Fibroblast of lung (primary cell): ENCODE data around the gene KCTD16. TPM values are rescaled to one million over a fixed set of nuclear protein-coding genes. Genes with fewer than 3 reads are reported as not detected.

Experiments used
- DNase-seq, 2 donors: peaks; one replicate each; pipeline versions ENCODE4 v3.0.0 to v3.0.0-alpha.2; 2010; ENCODE audit warnings: low read depth in 2 of 2
- H2AFZ ChIP-seq: 2 replicates; pipeline ENCODE4 v1.5.1; 2012; ENCODE audit warnings: low read length, control low read depth, inconsistent platforms
- H3K27ac ChIP-seq: 2 replicates; pipeline ENCODE4 v1.5.1; 2011; ENCODE audit warnings: low read length, control low read depth; ENCODE audit not compliant: insufficient read depth
- H3K27me3 ChIP-seq: 2 replicates; pipeline ENCODE4 v1.5.1; 2011; ENCODE audit warnings: mild to moderate bottlenecking, low read length; ENCODE audit not compliant: control insufficient read depth, insufficient read depth
- H3K36me3 ChIP-seq: 2 replicates; pipeline ENCODE4 v1.5.1; 2011; ENCODE audit warnings: low read length; ENCODE audit not compliant: control insufficient read depth, insufficient read depth
- H3K4me1 ChIP-seq: 2 replicates; pipeline ENCODE4 v1.5.1; 2011; ENCODE audit warnings: low read length; ENCODE audit not compliant: control insufficient read depth, insufficient read depth; ENCODE audit errors: extremely low read depth
- H3K4me2 ChIP-seq: 2 replicates; pipeline ENCODE4 v1.5.1; 2011; ENCODE audit warnings: low read length, control low read depth; ENCODE audit not compliant: insufficient read depth; ENCODE audit errors: extremely low read depth
- H3K4me3 ChIP-seq, 4 experiments: fragments of 200-600 bp in 1 of 4; sonication (generic) in 1 of 4; replicated peaks in 1 of 4; 2 replicates each; pipeline ENCODE4 v1.5.1; 2011 to 2016; ENCODE audit warnings: low read length in 4 of 4, low read depth in 3 of 4, mild to moderate bottlenecking in 3 of 4, control low read depth in 2 of 4, inconsistent platforms in 1 of 4, mixed read lengths in 1 of 4; ENCODE audit not compliant: insufficient read depth in 1 of 4; ENCODE audit errors: control extremely low read depth in 1 of 4
- H3K79me2 ChIP-seq: 2 replicates; pipeline ENCODE4 v1.5.1; 2012; ENCODE audit warnings: mild to moderate bottlenecking, low read length, inconsistent platforms; ENCODE audit not compliant: control insufficient read depth, insufficient read depth
- H3K9ac ChIP-seq: 2 replicates; pipeline ENCODE4 v1.5.1; 2011; ENCODE audit warnings: mild to moderate bottlenecking, low read length, control low read depth; ENCODE audit not compliant: insufficient read depth
- H3K9me3 ChIP-seq: 2 replicates; pipeline ENCODE4 v1.5.1; 2012; ENCODE audit warnings: low read depth, low read length; ENCODE audit not compliant: control insufficient read depth, insufficient read depth
- H4K20me1 ChIP-seq: 2 replicates; pipeline ENCODE4 v1.5.1; 2011; ENCODE audit warnings: low read length; ENCODE audit not compliant: control insufficient read depth, insufficient read depth; ENCODE audit errors: extremely low read depth
- CTCF ChIP-seq, 2 donors: IDR thresholded peaks in 1 of 2; conservative IDR thresholded peaks in 1 of 2; 1 replicate in 1 of 2; 2 replicates in 1 of 2; pipeline ENCODE4 v1.5.1; 2011 to 2012; ENCODE audit warnings: low read length in 2 of 2, control low read depth in 1 of 2, inconsistent platforms in 1 of 2, low read depth in 1 of 2, mild to moderate bottlenecking in 1 of 2
- EZH2 ChIP-seq: IDR thresholded peaks from 2 replicates; pipeline ENCODE4 v1.5.1; 2012; ENCODE audit warnings: low read length, control low read depth, mild to moderate bottlenecking; ENCODE audit errors: missing control alignments
- polyA plus RNA-seq, 2 donors: library from polyadenylated mRNA; depleted of rRNA in 1 of 2; stranded (reverse) in 1 of 2; unstranded in 1 of 2; fragments of >200 nt; gene quantifications; 2 replicates each; pipeline ENCODE4 v1.2.1, GENCODE V29; 2011 to 2012; ENCODE audit warnings: missing spikeins in 1 of 2
- total RNA-seq: library from RNA; depleted of rRNA; stranded (reverse); fragments of >200 nt; gene quantifications from 2 replicates; pipeline ENCODE4 v1.2.1, GENCODE V29; 2014

The KCTD16 gene
- total and polyA plus RNA-seq, 2 donors (not counting 1 experiment from before 2014, with no cell fraction given) = 0.32 to 1.2 TPM

DNA sequence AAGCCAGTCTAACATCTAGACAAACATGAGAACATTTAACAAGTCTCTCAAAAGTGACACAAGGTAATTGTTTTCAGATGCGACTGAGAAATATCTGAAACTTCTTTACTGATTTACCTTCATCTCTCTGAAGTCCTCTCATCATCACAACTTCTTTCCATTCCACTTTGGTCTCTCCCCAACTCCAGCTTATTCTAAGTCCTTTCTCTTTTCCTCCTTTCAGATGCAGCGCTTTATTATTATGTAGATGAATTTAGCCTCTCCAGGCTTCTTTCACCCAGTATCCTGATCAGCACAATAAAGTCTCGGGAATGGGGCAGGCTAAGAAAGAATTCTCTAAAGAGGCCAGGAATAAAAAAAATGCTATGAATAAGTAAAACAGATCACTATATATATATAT is 128.0 kb downstream of the KCTD16 start:
- Histone ChIP-seq H3K9me3 (no peaks in the 10 kb centered on the region), H4K20me1 (no peaks in the 10 kb centered on the region), H3K79me2 (no peaks in the 10 kb centered on the region), H3K9ac (no peak overlapping the region), H3K27me3 (no peaks in the 10 kb centered on the region), H3K27ac (no peak overlapping the region), H3K4me3 (no peak overlapping the region), H3K4me1 (no peaks in the 10 kb centered on the region), H3K4me2 (no peak overlapping the region), H3K36me3 (no peaks in the 10 kb centered on the region), H2AFZ (no peak overlapping the region)
- DNase-seq = no peak
- TF ChIP-seq CTCF (conservative IDR thresholded peaks at IDR 0.05 in 1 of 2, IDR thresholded peaks at IDR 0.05 in 1 of 2; ENCODE audit: low read depth in 1 of 2, low read length in 2 of 2) = no peak
- no peak for TF ChIP-seq EZH2

DNA sequence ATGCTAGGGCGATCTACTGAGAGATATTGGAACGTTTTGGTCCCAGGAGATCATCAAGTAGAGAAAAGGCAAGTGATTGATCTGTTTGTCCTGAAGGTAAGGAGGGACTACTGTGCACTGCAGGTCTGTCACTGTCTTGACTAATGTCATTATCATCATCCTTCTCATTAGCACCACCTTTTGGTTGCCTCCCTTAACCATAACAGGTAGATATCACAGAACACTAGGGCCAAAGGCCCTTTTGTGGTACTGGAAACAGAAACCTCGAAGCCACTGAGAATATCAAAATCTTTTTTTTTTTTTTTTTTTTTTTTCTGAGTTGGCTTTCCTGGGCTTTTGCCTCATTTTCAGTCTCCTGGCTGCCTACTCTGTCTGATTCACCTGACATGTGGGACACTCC is 134.0 kb downstream of the KCTD16 start:
- no peaks in the 10 kb centered on the region for H3K4me1 ChIP-seq
- TF ChIP-seq CTCF (conservative IDR thresholded peaks at IDR 0.05 in 1 of 2, IDR thresholded peaks at IDR 0.05 in 1 of 2; ENCODE audit: low read depth in 1 of 2, low read length in 2 of 2) (no peak), EZH2 (no peak)
- no peaks in the 10 kb centered on the region for H3K9me3 ChIP-seq
- H3K36me3 ChIP-seq = no peaks in the 10 kb centered on the region
- no peak for DNase-seq
- no peaks in the 10 kb centered on the region for H4K20me1 ChIP-seq
- no peak overlapping the region for H3K27ac ChIP-seq
- H3K9ac ChIP-seq = no peak overlapping the region
- no peak overlapping the region for H3K4me3 ChIP-seq
- H2AFZ ChIP-seq = no peak overlapping the region
- no peaks in the 10 kb centered on the region for H3K27me3 ChIP-seq
- no peak overlapping the region for H3K4me2 ChIP-seq
- H3K79me2 ChIP-seq = no peaks in the 10 kb centered on the region

DNA sequence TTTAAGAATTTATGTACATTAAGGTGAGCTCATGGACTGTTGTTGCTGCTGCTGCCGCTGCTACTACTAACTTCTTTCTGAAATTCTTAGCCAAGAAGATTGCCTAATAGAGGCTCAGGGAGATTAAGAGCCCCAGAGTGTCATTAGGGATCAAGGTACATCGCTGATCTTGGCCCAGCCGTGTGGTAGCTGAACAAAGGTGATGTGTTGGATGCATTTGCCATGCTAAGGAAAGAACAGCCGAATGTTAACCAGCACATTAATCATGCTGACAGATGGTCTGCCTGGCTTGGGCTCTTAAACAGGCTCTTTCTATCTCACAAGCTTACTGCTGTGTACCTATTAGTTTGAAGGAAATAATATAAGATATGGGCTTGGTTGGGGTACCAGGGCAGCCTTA is 137.1 kb downstream of the KCTD16 start:
- no peak overlapping the region for H2AFZ ChIP-seq
- H4K20me1 ChIP-seq = no peaks in the 10 kb centered on the region
- no peak for DNase-seq
- no peaks in the 10 kb centered on the region for H3K27me3 ChIP-seq
- no peaks in the 10 kb centered on the region for H3K9me3 ChIP-seq
- H3K9ac ChIP-seq = no peak overlapping the region
- H3K79me2 ChIP-seq = no peaks in the 10 kb centered on the region
- no peak overlapping the region for H3K4me3 ChIP-seq
- no peak overlapping the region for H3K4me2 ChIP-seq
- no peaks in the 10 kb centered on the region for H3K4me1 ChIP-seq
- no peak for TF ChIP-seq CTCF (conservative IDR thresholded peaks at IDR 0.05 in 1 of 2, IDR thresholded peaks at IDR 0.05 in 1 of 2; ENCODE audit: low read depth in 1 of 2, low read length in 2 of 2)
- TF ChIP-seq EZH2 = no peak
- no peak overlapping the region for H3K27ac ChIP-seq
- no peaks in the 10 kb centered on the region for H3K36me3 ChIP-seq
